Cardiac ventricle fibroblast (primary cell): Measurements from ENCODE around the gene DDX55. TPM values are rescaled to one million over a fixed set of nuclear protein-coding genes. Genes with fewer than 3 reads are reported as not detected.

Experiments
- total RNA-seq: library from RNA; depleted of rRNA; stranded (reverse); fragments of >200 nt; gene quantifications from 2 replicates; pipeline ENCODE4 v1.2.3, GENCODE V29; 2015

Gene DDX55, protein sequence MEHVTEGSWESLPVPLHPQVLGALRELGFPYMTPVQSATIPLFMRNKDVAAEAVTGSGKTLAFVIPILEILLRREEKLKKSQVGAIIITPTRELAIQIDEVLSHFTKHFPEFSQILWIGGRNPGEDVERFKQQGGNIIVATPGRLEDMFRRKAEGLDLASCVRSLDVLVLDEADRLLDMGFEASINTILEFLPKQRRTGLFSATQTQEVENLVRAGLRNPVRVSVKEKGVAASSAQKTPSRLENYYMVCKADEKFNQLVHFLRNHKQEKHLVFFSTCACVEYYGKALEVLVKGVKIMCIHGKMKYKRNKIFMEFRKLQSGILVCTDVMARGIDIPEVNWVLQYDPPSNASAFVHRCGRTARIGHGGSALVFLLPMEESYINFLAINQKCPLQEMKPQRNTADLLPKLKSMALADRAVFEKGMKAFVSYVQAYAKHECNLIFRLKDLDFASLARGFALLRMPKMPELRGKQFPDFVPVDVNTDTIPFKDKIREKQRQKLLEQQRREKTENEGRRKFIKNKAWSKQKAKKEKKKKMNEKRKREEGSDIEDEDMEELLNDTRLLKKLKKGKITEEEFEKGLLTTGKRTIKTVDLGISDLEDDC
- total RNA-seq, result 7.8 and 11.6 TPM in 2 replicates

DNA sequence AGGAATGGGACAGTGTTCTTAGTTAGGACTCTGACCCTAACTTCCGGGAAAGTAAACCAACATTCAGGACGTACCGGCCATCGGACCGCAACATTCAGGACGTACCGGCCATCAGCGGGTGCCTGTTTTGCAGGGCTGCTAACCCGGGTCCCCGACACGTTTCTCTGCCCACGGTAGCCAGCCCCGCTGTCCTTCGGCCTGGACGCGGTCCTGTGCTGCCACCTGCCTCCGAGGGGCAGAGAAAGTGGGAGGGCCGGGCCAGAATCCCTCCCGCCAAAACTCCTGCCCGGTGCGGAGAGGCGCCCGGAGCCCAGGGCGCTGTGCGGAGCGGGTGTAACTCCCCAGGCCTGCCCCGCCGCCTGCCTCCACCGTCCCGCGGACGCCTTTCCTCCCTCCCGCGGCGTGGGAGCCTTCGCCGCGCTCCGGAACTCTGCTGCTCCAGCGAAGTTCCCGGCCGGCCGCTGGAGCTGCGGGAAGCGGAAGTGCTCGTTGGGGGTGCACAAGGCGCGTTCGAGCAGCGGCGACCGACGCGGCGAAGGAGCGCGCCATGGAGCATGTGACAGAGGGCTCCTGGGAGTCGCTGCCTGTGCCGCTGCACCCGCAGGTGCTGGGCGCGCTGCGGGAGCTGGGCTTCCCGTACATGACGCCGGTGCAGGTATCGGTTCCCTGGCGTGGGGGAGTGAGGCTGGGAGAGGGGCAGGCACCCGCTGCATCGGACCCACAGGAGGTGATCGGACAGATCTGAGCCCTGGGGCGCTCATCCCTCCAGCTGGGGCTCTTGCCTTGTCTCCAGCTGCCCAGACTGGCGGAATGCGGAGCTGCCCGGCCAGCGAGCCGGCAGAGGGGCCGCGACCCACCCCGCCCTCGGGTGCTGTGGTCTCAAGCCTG lies at the start of gene DDX55:
TSS of gene DDX55 (plus strand) at position 498 of the 888 bp plus-strand sequence. CDS start at position 548, 50 bp downstream.

DNA sequence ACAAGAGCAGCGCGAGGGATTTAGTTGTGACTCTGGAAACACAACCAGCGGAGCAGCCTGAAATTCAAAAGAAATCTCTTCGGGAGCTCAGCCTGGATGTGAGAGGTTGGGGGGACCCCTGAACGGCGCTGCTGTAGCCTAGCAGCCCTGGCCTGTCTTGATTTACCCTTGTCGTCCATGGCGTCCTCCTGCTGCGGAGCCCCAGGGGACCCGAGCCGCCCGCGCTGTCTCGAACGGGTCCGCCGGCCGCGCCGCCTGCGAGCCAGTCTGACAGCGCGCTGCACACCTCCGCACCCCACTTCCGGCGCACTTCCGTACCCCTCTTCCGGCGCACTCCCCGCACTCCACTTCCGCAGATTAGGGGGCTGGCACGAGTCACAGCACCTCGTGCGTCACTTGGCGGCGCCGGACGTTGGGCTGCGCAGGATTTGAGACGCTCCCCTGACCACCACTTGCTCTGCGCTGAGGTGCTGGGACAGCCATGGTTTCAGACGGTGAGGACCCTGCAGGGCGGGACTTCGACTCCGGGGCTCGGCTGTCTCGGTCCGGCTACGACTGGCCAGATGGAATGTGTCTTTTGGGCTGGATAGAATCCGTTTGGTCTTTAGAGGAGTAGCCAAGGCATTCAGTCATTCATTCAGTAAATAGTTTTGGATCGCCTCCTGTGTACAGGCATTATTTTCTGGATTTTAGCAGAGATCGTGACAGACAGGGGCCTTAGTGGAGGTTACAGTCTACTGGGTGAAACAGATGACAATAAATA lies 31.7 kb downstream of the DDX55 start, which contains the start of the genes EIF2B1 and GTF2H3:
TSS of gene EIF2B1 (minus strand) at position 308 of the 763 bp plus-strand sequence. CDS start at position 179, 129 bp downstream.
TSS of gene GTF2H3 (plus strand) at position 451 of the 763 bp plus-strand sequence. CDS start at position 482, 31 bp downstream.

Other genes starting within 250 kb of the DDX55 start
- 12.7 and 13.2 TPM in 2 replicates for gene SBNO1, start 237.3 kb upstream of the DDX55 start, total RNA-seq
- 25.2 and 30.6 TPM in 2 replicates for gene KMT5A, start 218.0 kb upstream of the DDX55 start, total RNA-seq
- gene RILPL2, start 165.4 kb upstream of the DDX55 start, total RNA-seq, result 4.2 and 4.6 TPM in 2 replicates
- gene SNRNP35, start 144.0 kb upstream of the DDX55 start, total RNA-seq, result 10.0 and 20.6 TPM in 2 replicates
- gene RILPL1, start 68.4 kb upstream of the DDX55 start, total RNA-seq, result 14.2 and 17.4 TPM in 2 replicates
- 190 and 192 TPM in 2 replicates for gene TMED2, start 17.5 kb upstream of the DDX55 start, total RNA-seq
- gene EIF2B1, start 31.6 kb downstream of the DDX55 start, total RNA-seq, result 82.7 and 93.1 TPM in 2 replicates
- 14.5 and 27.8 TPM in 2 replicates for gene GTF2H3, start 31.7 kb downstream of the DDX55 start, total RNA-seq
- 6.6 and 7.5 TPM in 2 replicates for gene TCTN2, start 69.0 kb downstream of the DDX55 start, total RNA-seq
- gene ATP6V0A2, start 110.3 kb downstream of the DDX55 start, total RNA-seq, result 6.9 and 12.9 TPM in 2 replicates
- gene DNAH10, start 160.2 kb downstream of the DDX55 start, total RNA-seq, result 0.19 and 0.24 TPM in 2 replicates